Mesenchymal stem cell (in vitro differentiated cells and primary cell): ENCODE data around the gene CDH10. TPM values are rescaled to one million over a fixed set of nuclear protein-coding genes. Genes with fewer than 3 reads are reported as not detected.
A peak's percentile ranks its signal among the peaks of the same experiment; 100 is the strongest.

ENCODE experiments used
- DNase-seq: peaks from one replicate; pipeline ENCODE4 v3.0.0-alpha.2; 2013
- H2AFZ ChIP-seq: one replicate; pipeline ENCODE4 v1.6.1; 2013; ENCODE audit warnings: low read depth, mild to moderate bottlenecking, control low read depth, inconsistent platforms, low read length, moderate library complexity
- H2AK5ac ChIP-seq: 2 replicates; pipeline ENCODE4 v1.6.1; 2013; ENCODE audit warnings: low read length, moderate library complexity, mild to moderate bottlenecking, inconsistent platforms; ENCODE audit not compliant: severe bottlenecking
- H2BK120ac ChIP-seq: one replicate; pipeline ENCODE4 v1.6.1; 2013; ENCODE audit warnings: low read depth, mild to moderate bottlenecking, inconsistent platforms, low read length, moderate library complexity
- H2BK12ac ChIP-seq, 2 experiments: one replicate each; pipeline ENCODE4 v1.6.1; 2013; ENCODE audit warnings: inconsistent platforms in 2 of 2, low read length in 2 of 2, mild to moderate bottlenecking in 2 of 2, moderate library complexity in 2 of 2, control low read depth in 1 of 2
- H2BK15ac ChIP-seq: one replicate; pipeline ENCODE4 v1.6.1; 2013; ENCODE audit warnings: mild to moderate bottlenecking, low read depth, inconsistent platforms; ENCODE audit not compliant: poor library complexity, severe bottlenecking
- H2BK5ac ChIP-seq: 2 replicates; pipeline ENCODE4 v1.6.1; 2013; ENCODE audit warnings: low read depth, mild to moderate bottlenecking, low read length, control low read depth, inconsistent platforms; ENCODE audit not compliant: poor library complexity, severe bottlenecking
- H3K14ac ChIP-seq, 2 experiments: one replicate each; pipeline ENCODE4 v1.6.1; 2013; ENCODE audit warnings: inconsistent platforms in 2 of 2, low read length in 2 of 2, control low read depth in 1 of 2, mild to moderate bottlenecking in 1 of 2, moderate library complexity in 1 of 2
- H3K18ac ChIP-seq, 2 experiments: one replicate each; pipeline ENCODE4 v1.6.1; 2013; ENCODE audit warnings: inconsistent platforms in 2 of 2, low read length in 2 of 2, control low read depth in 1 of 2, low read depth in 1 of 2, mild to moderate bottlenecking in 1 of 2
- H3K23ac ChIP-seq, 2 experiments: one replicate each; pipeline ENCODE4 v1.6.1; 2013; ENCODE audit warnings: inconsistent platforms in 2 of 2, low read length in 2 of 2, mild to moderate bottlenecking in 2 of 2, moderate library complexity in 2 of 2, control low read depth in 1 of 2
- H3K27ac ChIP-seq: 2 replicates; pipeline ENCODE4 v1.5.1; 2013; ENCODE audit warnings: mild to moderate bottlenecking, moderate library complexity, low read length, control low read depth, inconsistent platforms; ENCODE audit not compliant: poor library complexity, severe bottlenecking
- H3K27me3 ChIP-seq, 2 experiments: 2 replicates each; pipeline versions ENCODE4 v1.6.1 to v1.7.0; 2013; ENCODE audit warnings: low read length in 2 of 2, mild to moderate bottlenecking in 2 of 2, moderate library complexity in 2 of 2, control low read depth in 1 of 2, inconsistent platforms in 1 of 2; ENCODE audit not compliant: control insufficient read depth in 1 of 2, insufficient read depth in 1 of 2
- H3K36me3 ChIP-seq, 2 experiments: 2 replicates each; pipeline versions ENCODE4 v1.6.1 to v1.7.0; 2013; ENCODE audit warnings: low read length in 2 of 2, control low read depth in 1 of 2, inconsistent platforms in 1 of 2, low read depth in 1 of 2, mild to moderate bottlenecking in 1 of 2; ENCODE audit not compliant: insufficient read depth in 2 of 2, control insufficient read depth in 1 of 2
- H3K4ac ChIP-seq, 2 experiments: one replicate each; pipeline ENCODE4 v1.6.1; 2013; ENCODE audit warnings: inconsistent platforms in 2 of 2, low read length in 2 of 2, mild to moderate bottlenecking in 2 of 2, moderate library complexity in 2 of 2, control low read depth in 1 of 2, low read depth in 1 of 2
- H3K4me1 ChIP-seq: 2 replicates; pipeline ENCODE4 v1.6.1; 2013; ENCODE audit warnings: low read depth, low read length, control low read depth; ENCODE audit not compliant: control insufficient read depth, insufficient read depth
- H3K4me2 ChIP-seq: 2 replicates; pipeline ENCODE4 v1.6.1; 2013; ENCODE audit warnings: low read length, mild to moderate bottlenecking, inconsistent platforms; ENCODE audit not compliant: poor library complexity, severe bottlenecking
- H3K4me3 ChIP-seq, 2 experiments: 2 replicates each; pipeline versions ENCODE4 v1.5.1 to v1.7.0; 2013; ENCODE audit warnings: low read length in 2 of 2, mild to moderate bottlenecking in 2 of 2, control low read depth in 1 of 2, low read depth in 1 of 2; ENCODE audit not compliant: insufficient read depth in 1 of 2
- H3K79me1 ChIP-seq: replicated peaks from 2 replicates; pipeline ENCODE4 v1.6.1; 2013; ENCODE audit warnings: mild to moderate bottlenecking, control low read depth, low read length, inconsistent platforms; ENCODE audit not compliant: poor library complexity, severe bottlenecking
- H3K9ac ChIP-seq: 2 replicates; pipeline ENCODE4 v1.7.0; 2013; ENCODE audit warnings: mild to moderate bottlenecking, low read length, moderate library complexity
- H3K9me3 ChIP-seq: 2 replicates; pipeline ENCODE4 v1.7.0; 2013; ENCODE audit warnings: mild to moderate bottlenecking, low read length; ENCODE audit not compliant: control insufficient read depth
- H4K8ac ChIP-seq: one replicate; pipeline ENCODE4 v1.6.1; 2013; ENCODE audit warnings: inconsistent platforms, mild to moderate bottlenecking, low read length, moderate library complexity
- H4K91ac ChIP-seq: one replicate; pipeline ENCODE4 v1.6.1; 2013; ENCODE audit warnings: mild to moderate bottlenecking, low read length, inconsistent platforms
- WGBS: methylation state at CpG from one replicate; pipeline ENCODE4 v1.1.7; 2013; ENCODE audit warnings: mixed read lengths; 5-methylcytosine and 5-hydroxymethylcytosine counted together
- polyA plus RNA-seq, 2 experiments: library from polyadenylated mRNA; stranded (reverse); fragments of 200-250 nt; gene quantifications; one replicate each; pipeline ENCODE4 v1.2.3, GENCODE V29; 2013

CDH10 gene
- polyA plus RNA-seq (2013, experiment 1 of 2) = 5.9 TPM
- polyA plus RNA-seq (2013, experiment 2 of 2) = 5.7 TPM

DNA sequence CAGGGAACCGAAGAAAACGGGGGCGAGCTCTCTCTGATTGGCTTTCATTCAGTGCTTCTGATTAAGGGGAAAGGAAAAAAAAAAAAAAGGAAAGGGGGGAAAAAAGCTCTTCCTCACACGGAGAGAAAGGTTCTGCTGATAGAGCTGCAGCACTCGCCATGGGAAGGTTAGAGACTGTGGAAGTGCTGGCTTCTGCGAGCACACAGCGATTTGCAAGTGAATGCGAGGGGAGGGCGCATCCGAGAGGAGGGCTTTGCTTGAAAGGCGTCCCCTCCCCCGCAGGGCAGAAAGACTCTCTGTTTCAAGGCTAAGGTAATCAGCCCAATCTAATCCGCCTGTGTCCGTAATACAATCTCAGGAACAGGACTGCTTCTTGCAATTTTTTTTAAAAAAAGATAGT lies at the start of gene CDH10:
Gene CDH10 (minus strand): TSS at position 218 of the 400 bp plus-strand sequence. CDS start 51,488 bp downstream, outside the sequence.
- DNase-seq = peak; percentile 62
- Histone ChIP-seq H2BK15ac (no peak within 1 kb of the TSS), H3K36me3 (no peaks in the 10 kb centered on the region), H4K8ac (no peak within 1 kb of the TSS), H3K4me3 (peak within 1 kb of the TSS; percentile 43 to 74), H3K4me1 (no peaks in the 10 kb centered on the region), H2BK5ac (no peak within 1 kb of the TSS), H3K23ac (no peak within 1 kb of the TSS), H2BK120ac (no peak within 1 kb of the TSS), H3K9me3 (no peaks in the 10 kb centered on the region), H4K91ac (no peak within 1 kb of the TSS), H3K14ac (no peak within 1 kb of the TSS), H3K79me1 (no peaks in the 10 kb centered on the region), H3K4me2 (peak within 1 kb of the TSS; percentile 55), H3K27me3 (no peaks in the 10 kb centered on the region), H3K4ac (no peak within 1 kb of the TSS), H2AFZ (no peak within 1 kb of the TSS), H2BK12ac (no peak within 1 kb of the TSS), H2AK5ac (no peak within 1 kb of the TSS), H3K18ac (peak within 1 kb of the TSS in 1 of 2 experiments; percentile 6), H3K27ac (no peak within 1 kb of the TSS), H3K9ac (peak within 1 kb of the TSS; percentile 60)
- WGBS = 3% methylated on average over 12 of the region's 14 CpGs

DNA sequence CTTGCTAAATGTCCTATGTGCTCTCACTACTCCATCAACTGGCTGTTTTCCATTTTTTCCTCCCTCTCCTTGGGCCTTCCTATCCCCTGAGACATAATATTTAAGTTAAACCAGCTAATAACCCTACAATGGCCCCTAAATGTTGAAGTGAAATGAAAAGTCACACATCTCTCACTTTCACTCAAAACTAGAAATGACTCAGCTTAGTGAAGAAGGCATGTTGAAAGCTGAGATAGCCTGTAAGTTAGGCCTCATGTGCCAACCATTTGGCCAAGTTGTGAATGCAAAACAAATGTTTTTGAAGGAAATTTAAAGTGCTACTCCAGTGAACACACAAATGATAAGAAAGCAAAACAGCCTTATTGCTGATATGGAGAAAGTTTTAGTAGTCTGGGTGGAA lies 48.8 kb upstream of the CDH10 start:
- H2AK5ac ChIP-seq = no peak overlapping the region
- no peak overlapping the region for H2BK5ac ChIP-seq
- no peak overlapping the region for H3K14ac ChIP-seq
- H3K18ac ChIP-seq = no peak overlapping the region
- H3K4me2 ChIP-seq = no peak overlapping the region
- no peaks in the 10 kb centered on the region for H3K36me3 ChIP-seq
- DNase-seq = no peak
- H4K91ac ChIP-seq = no peak overlapping the region
- H2BK15ac ChIP-seq = no peak overlapping the region
- no peaks in the 10 kb centered on the region for H3K4me1 ChIP-seq
- no peak overlapping the region for H4K8ac ChIP-seq
- peaks cover 26% of the 10 kb centered on the region for H3K9me3 ChIP-seq
- H2BK120ac ChIP-seq = no peak overlapping the region
- H3K27me3 ChIP-seq = no peaks in the 10 kb centered on the region
- H2BK12ac ChIP-seq = no peak overlapping the region
- no peak overlapping the region for H3K23ac ChIP-seq
- H3K4me3 ChIP-seq = no peak overlapping the region
- H3K27ac ChIP-seq = no peak overlapping the region
- H3K9ac ChIP-seq = no peak overlapping the region
- H3K4ac ChIP-seq = no peak overlapping the region
- no peak overlapping the region for H2AFZ ChIP-seq
- H3K79me1 ChIP-seq = no peaks in the 10 kb centered on the region

GRCh38 chr5:24691074-24691473 lies 46.3 kb upstream of the CDH10 start:
- Histone ChIP-seq H2AK5ac (no peak overlapping the region), H2BK15ac (no peak overlapping the region), H2BK12ac (no peak overlapping the region), H3K14ac (no peak overlapping the region), H2BK5ac (no peak overlapping the region), H3K9ac (no peak overlapping the region), H4K8ac (no peak overlapping the region), H3K27me3 (no peaks in the 10 kb centered on the region), H3K18ac (no peak overlapping the region), H3K79me1 (no peaks in the 10 kb centered on the region), H3K4me3 (no peak overlapping the region), H3K9me3 (peaks cover 31% of the 10 kb centered on the region), H2BK120ac (no peak overlapping the region), H3K23ac (no peak overlapping the region), H3K27ac (no peak overlapping the region), H2AFZ (no peak overlapping the region), H3K4me2 (no peak overlapping the region), H3K4me1 (no peaks in the 10 kb centered on the region), H3K36me3 (no peaks in the 10 kb centered on the region), H4K91ac (no peak overlapping the region), H3K4ac (no peak overlapping the region)
- 88% methylated on average over 2 of the region's 4 CpGs for WGBS
- no peak for DNase-seq

GRCh38 chr5:24681106-24681505 lies 36.3 kb upstream of the CDH10 start:
- WGBS = 66% methylated on average over 1 of the region's 1 CpG

More at GRCh38 chr5:24681106-24681505, 36.3 kb upstream of the CDH10 start:
- Histone ChIP-seq H2BK15ac (no peak overlapping the region), H3K9ac (no peak overlapping the region), H4K8ac (no peak overlapping the region), H3K4me3 (no peak overlapping the region), H2BK5ac (no peak overlapping the region), H3K18ac (no peak overlapping the region), H3K23ac (no peak overlapping the region), H3K36me3 (no peaks in the 10 kb centered on the region), H3K27ac (no peak overlapping the region), H3K27me3 (no peaks in the 10 kb centered on the region), H3K9me3 (peaks cover 16% of the 10 kb centered on the region), H3K14ac (no peak overlapping the region), H2AFZ (no peak overlapping the region), H2BK120ac (no peak overlapping the region), H2BK12ac (no peak overlapping the region), H2AK5ac (no peak overlapping the region), H4K91ac (no peak overlapping the region), H3K4me1 (no peaks in the 10 kb centered on the region), H3K4ac (no peak overlapping the region), H3K79me1 (no peaks in the 10 kb centered on the region), H3K4me2 (no peak overlapping the region)
- DNase-seq = no peak
